CD4-positive, alpha-beta T cell (primary cell): ENCODE data around the gene LIPT1. TPM values are rescaled to one million over a fixed set of nuclear protein-coding genes. Genes with fewer than 3 reads are reported as not detected.

Experiments
- ATAC-seq: fragments of 200-7000 bp; cut with Tn5 transposase; one replicate; pipeline ENCODE4 v1.10.0; 2022; ENCODE audit warnings: mild to moderate bottlenecking; ENCODE audit not compliant: poor library complexity
- CTCF ChIA-PET: fragments of 350-600 bp; sonication (Branson Sonifier 250); formaldehyde crosslinking; loops from one replicate; lab custom pipeline; 2021; ENCODE audit warnings: antibody characterized with exemption, inconsistent platforms; lab: Charles Lee
- POLR2A ChIA-PET: fragments of 350-600 bp; sonication (Branson Sonifier 250); formaldehyde crosslinking; loops from one replicate; lab custom pipeline; 2021; ENCODE audit warnings: antibody characterized with exemption, inconsistent platforms; lab: Charles Lee
- DNase-seq, 14 experiments: peaks; one replicate each; pipeline ENCODE4 v3.0.0-alpha.2; 2013 to 2020; ENCODE audit warnings: mixed read lengths in 2 of 14
- H3K27ac ChIP-seq, 2 donors: one replicate each; pipeline versions ENCODE4 v1.5.1 to v1.7.0; 2013; ENCODE audit warnings: low read length in 2 of 2, low read depth in 1 of 2, mild to moderate bottlenecking in 1 of 2
- H3K27me3 ChIP-seq, 2 experiments: 1 replicate in 1 of 2; 2 replicates in 1 of 2; pipeline versions ENCODE4 v1.6.1 to v1.7.0; 2013; ENCODE audit warnings: low read length in 2 of 2, control low read depth in 1 of 2, mild to moderate bottlenecking in 1 of 2, moderate library complexity in 1 of 2; ENCODE audit not compliant: insufficient read depth in 2 of 2, control insufficient read depth in 1 of 2
- H3K36me3 ChIP-seq: one replicate; pipeline ENCODE4 v1.6.1; 2013; ENCODE audit warnings: low read length, control low read depth; ENCODE audit not compliant: insufficient read depth
- H3K4me1 ChIP-seq: one replicate; pipeline ENCODE4 v1.6.1; 2013; ENCODE audit warnings: low read length, control low read depth; ENCODE audit not compliant: insufficient read depth
- H3K4me3 ChIP-seq: one replicate; pipeline ENCODE4 v1.5.1; 2013; ENCODE audit warnings: mild to moderate bottlenecking, low read length, moderate library complexity
- H3K9me3 ChIP-seq, 2 experiments: 1 replicate in 1 of 2; 2 replicates in 1 of 2; pipeline versions ENCODE4 v1.6.1 to v1.7.0; 2013; ENCODE audit warnings: low read length in 2 of 2, mild to moderate bottlenecking in 2 of 2, control low read depth in 1 of 2, moderate library complexity in 1 of 2; ENCODE audit not compliant: control insufficient read depth in 1 of 2, insufficient read depth in 1 of 2
- H3K27ac Mint-ChIP-seq: one replicate; pipeline ENCODE4 v1.8.0; 2020; ENCODE audit warnings: mixed read lengths
- H3K27me3 Mint-ChIP-seq: one replicate; pipeline ENCODE4 v1.8.0; 2021; ENCODE audit warnings: mixed read lengths
- H3K36me3 Mint-ChIP-seq: one replicate; pipeline ENCODE4 v1.8.0; 2021; ENCODE audit warnings: low read depth, mixed read lengths
- H3K4me1 Mint-ChIP-seq: one replicate; pipeline ENCODE4 v1.8.0; 2021; ENCODE audit warnings: low read depth, mixed read lengths
- H3K4me3 Mint-ChIP-seq: one replicate; pipeline ENCODE4 v1.8.0; 2020; ENCODE audit warnings: mild to moderate bottlenecking, mixed read lengths
- H3K9me3 Mint-ChIP-seq: one replicate; pipeline ENCODE4 v1.8.0; 2020; ENCODE audit warnings: mixed read lengths
- intact Hi-C, 2 experiments: fragments of 100-400 bp; cut with DNase I in 1 of 2; cut with micrococcal nuclease in 1 of 2; formaldehyde crosslinking; loops; one replicate each; pipeline versions ENCODE4 v1.15.1 to v1.9.0; 2023 to 2025; cut with DNase I, micrococcal nuclease
- polyA plus RNA-seq, 2 donors: library from polyadenylated mRNA; unstranded; fragments of 120-200 nt; gene quantifications; one replicate each; pipeline ENCODE4 v1.2.1, GENCODE V29; 2013
- total RNA-seq, 174 experiments: library from RNA in 2 of 174; stranded (reverse) in 2 of 174; gene quantifications; one replicate each; pipeline ENCODE4 v1.2.3 and lab custom pipeline; 2021 to 2026
- TF ChIP-seq, protein P1 (sequence below): fragments of 200-600 bp; IDR thresholded peaks from one replicate; pipeline ENCODE4 v1.8.0; 2022; ENCODE audit warnings: antibody characterized with exemption, mild to moderate bottlenecking

The LIPT1 gene
- total RNA-seq, result 10 to 100 TPM; 12.5 to 13.3 TPM
- 17.5 TPM for polyA plus RNA-seq (2013, experiment 1 of 2)
- polyA plus RNA-seq (2013, experiment 2 of 2), result 13.1 TPM
- total RNA-seq (lab: John Stamatoyannopoulos, UW), result 1.6 to 15.7 (median 8.5) reads per million in 172 experiments

- peaks cover 43% of the 10 kb centered on the region for H3K4me1 Mint-ChIP-seq
- ChIA-PET CTCF (interaction anchor here (1.0 to 2.2 kb wide), 8 partner anchors 13 to 505 kb away, joined by 3 to 13 read pairs (median 5); partner anchors contain the start of genes C2orf15, EIF5B, REV1 and TXNDC9), POLR2A (interaction anchor here (0.6 to 7.2 kb wide), 17 partner anchors 9 to 1509 kb away, joined by 3 to 142 read pairs (median 4); partner anchors contain the start of genes C2orf15, COX5B, EIF5B and MITD1)
- peak; percentile 93 for ATAC-seq
- H3K9me3 ChIP-seq, result no peaks in the 10 kb centered on the region
- H3K27ac Mint-ChIP-seq, result no peak within 1 kb of the TSS
- peaks cover 53% of the 10 kb centered on the region for H3K36me3 Mint-ChIP-seq
- H3K27me3 Mint-ChIP-seq, result no peaks in the 10 kb centered on the region
- DNase-seq, result peak; percentile 81 to 97 (median 89)
- TF ChIP-seq, protein P1, sequence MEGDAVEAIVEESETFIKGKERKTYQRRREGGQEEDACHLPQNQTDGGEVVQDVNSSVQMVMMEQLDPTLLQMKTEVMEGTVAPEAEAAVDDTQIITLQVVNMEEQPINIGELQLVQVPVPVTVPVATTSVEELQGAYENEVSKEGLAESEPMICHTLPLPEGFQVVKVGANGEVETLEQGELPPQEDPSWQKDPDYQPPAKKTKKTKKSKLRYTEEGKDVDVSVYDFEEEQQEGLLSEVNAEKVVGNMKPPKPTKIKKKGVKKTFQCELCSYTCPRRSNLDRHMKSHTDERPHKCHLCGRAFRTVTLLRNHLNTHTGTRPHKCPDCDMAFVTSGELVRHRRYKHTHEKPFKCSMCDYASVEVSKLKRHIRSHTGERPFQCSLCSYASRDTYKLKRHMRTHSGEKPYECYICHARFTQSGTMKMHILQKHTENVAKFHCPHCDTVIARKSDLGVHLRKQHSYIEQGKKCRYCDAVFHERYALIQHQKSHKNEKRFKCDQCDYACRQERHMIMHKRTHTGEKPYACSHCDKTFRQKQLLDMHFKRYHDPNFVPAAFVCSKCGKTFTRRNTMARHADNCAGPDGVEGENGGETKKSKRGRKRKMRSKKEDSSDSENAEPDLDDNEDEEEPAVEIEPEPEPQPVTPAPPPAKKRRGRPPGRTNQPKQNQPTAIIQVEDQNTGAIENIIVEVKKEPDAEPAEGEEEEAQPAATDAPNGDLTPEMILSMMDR, result no peak
- no peaks in the 10 kb centered on the region for H3K9me3 Mint-ChIP-seq
- H3K36me3 ChIP-seq, result peaks cover 17% of the 10 kb centered on the region
- peaks cover 21% of the 10 kb centered on the region for H3K4me1 ChIP-seq
- H3K27ac ChIP-seq, result peak within 1 kb of the TSS; percentile 93 to 95
- H3K4me3 ChIP-seq, result peak within 1 kb of the TSS; percentile 69
- intact Hi-C loops, result loop anchor here (1.0 to 10.0 kb wide), 8 partner anchors 14 to 1160 kb away; partner anchors contain the start of genes C2orf15 (in 2 of the 2), MITD1 (in 2 of the 2), MRPL30 (in 2 of the 2) and REV1 (in 2 of the 2)
- no peaks in the 10 kb centered on the region for H3K27me3 ChIP-seq
- no peak within 1 kb of the TSS for H3K4me3 Mint-ChIP-seq
Measured at GRCh38 chr2:99154643-99155536, at the start of gene LIPT1, which contains the start of gene TSGA10. Gene LIPT1, plus strand, starts transcription at chr2:99154967. Its CDS starts 6,991 bp downstream, at chr2:99161958. Gene TSGA10, minus strand, starts transcription at chr2:99154942. Its CDS starts 45,503 bp downstream, at chr2:99109439.

DNA sequence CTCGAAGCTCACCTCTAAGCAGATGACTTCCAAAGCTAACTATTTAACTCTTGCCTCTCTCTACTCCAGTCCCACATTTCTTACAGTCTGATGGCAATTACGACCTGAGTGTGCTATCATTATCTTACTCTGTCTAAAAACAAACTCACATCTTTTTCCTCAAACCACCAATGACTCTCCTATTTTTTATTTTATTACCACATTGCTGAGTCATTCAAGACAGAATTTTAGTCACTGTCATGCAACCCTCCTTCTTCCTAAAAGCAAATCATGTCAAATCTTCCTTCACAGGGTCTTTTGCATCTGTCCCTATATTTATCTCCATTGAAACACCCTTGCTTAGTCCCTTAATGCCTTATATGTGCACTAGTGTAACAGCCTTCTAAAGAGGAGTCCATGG, 47.9 kb upstream of the LIPT1 start:
- Histone ChIP-seq H3K27ac (no peak overlapping the region), H3K4me1 (no peaks in the 10 kb centered on the region), H3K4me3 (no peak overlapping the region), H3K9me3 (no peaks in the 10 kb centered on the region), H3K27me3 (no peaks in the 10 kb centered on the region), H3K36me3 (no peaks in the 10 kb centered on the region)
- no peak for ATAC-seq
- H3K27me3 Mint-ChIP-seq, result no peaks in the 10 kb centered on the region
- DNase-seq, result no peak
- TF ChIP-seq, protein P1, result no peak
- no peak overlapping the region for H3K4me3 Mint-ChIP-seq
- ChIA-PET POLR2A (no interaction called here), CTCF (no interaction called here)
- H3K36me3 Mint-ChIP-seq, result peaks cover 4% of the 10 kb centered on the region
- H3K27ac Mint-ChIP-seq, result no peak overlapping the region
- intact Hi-C loops, result no loop called here
- H3K4me1 Mint-ChIP-seq, result no peaks in the 10 kb centered on the region
- H3K9me3 Mint-ChIP-seq, result no peaks in the 10 kb centered on the region

DNA sequence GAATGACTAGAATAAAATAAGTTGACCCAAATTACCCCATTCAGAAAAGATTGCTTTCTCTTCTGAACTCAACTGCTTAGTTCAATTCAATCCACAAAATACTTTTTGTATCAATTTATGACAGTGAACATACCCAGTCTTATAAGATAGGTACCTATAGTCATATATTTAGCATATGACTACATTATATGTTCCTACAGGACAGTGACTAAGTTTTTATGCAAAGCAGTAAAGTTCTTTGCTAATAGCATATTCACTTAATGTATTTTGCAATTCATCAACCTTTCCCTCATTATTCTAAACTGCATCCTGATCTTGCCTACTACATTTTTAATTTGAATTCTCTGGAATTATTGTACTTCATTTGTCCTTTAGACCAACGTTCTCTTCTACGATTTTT, 43.5 kb upstream of the LIPT1 start:
- H3K4me1 Mint-ChIP-seq, result no peaks in the 10 kb centered on the region
- CTCF ChIA-PET, result no interaction called here
- Histone ChIP-seq H3K4me3 (no peak overlapping the region), H3K36me3 (no peaks in the 10 kb centered on the region), H3K9me3 (no peaks in the 10 kb centered on the region), H3K27ac (no peak overlapping the region), H3K27me3 (no peaks in the 10 kb centered on the region), H3K4me1 (no peaks in the 10 kb centered on the region)
- H3K27me3 Mint-ChIP-seq, result no peaks in the 10 kb centered on the region
- no peak for ATAC-seq
- TF ChIP-seq, protein P1, result no peak
- intact Hi-C loops, result no loop called here
- POLR2A ChIA-PET, result no interaction called here
- no peaks in the 10 kb centered on the region for H3K36me3 Mint-ChIP-seq
- no peaks in the 10 kb centered on the region for H3K9me3 Mint-ChIP-seq
- no peak for DNase-seq
- no peak overlapping the region for H3K27ac Mint-ChIP-seq
- H3K4me3 Mint-ChIP-seq, result no peak overlapping the region
